HPDE6-E6E7 (cell line): ENCODE results near the gene METRNL.

ENCODE experiments used
- DNase-seq: peaks from one replicate; pipeline ENCODE4 v3.0.0; 2011; ENCODE audit warnings: missing footprints; ENCODE audit errors: extremely low spot score

Gene METRNL

GRCh38 chr17:83080579-83080857, 1.1 kb downstream of the METRNL start:
- no peak for DNase-seq

- no peak for DNase-seq
Observed at GRCh38 chr17:83080858-83081683, 1.7 kb downstream of the METRNL start.

- no peak for DNase-seq
Observed at GRCh38 chr17:83081684-83082201, 2.3 kb downstream of the METRNL start.

- no peak for DNase-seq
Observed at GRCh38 chr17:83082424-83082823, 3.0 kb downstream of the METRNL start.

- no peak for DNase-seq
Observed at GRCh38 chr17:83082909-83083367, 3.5 kb downstream of the METRNL start.

- peak; percentile 56 for DNase-seq
Observed at GRCh38 chr17:83083368-83084201, 4.2 kb downstream of the METRNL start.

GRCh38 chr17:83084214-83084613, 4.8 kb downstream of the METRNL start:
- no peak for DNase-seq

GRCh38 chr17:83084621-83085056, 5.2 kb downstream of the METRNL start:
- DNase-seq, result no peak

GRCh38 chr17:83085103-83085502, 5.7 kb downstream of the METRNL start:
- no peak for DNase-seq

- DNase-seq, result no peak
Observed at GRCh38 chr17:83085526-83086198, 6.3 kb downstream of the METRNL start.

- DNase-seq, result no peak
Observed at GRCh38 chr17:83086199-83086880, 6.9 kb downstream of the METRNL start.

GRCh38 chr17:83086907-83087787, 7.7 kb downstream of the METRNL start:
- DNase-seq, result no peak

- no peak for DNase-seq
Observed at GRCh38 chr17:83087788-83088360, 8.5 kb downstream of the METRNL start.

GRCh38 chr17:83088451-83088850, 9.0 kb downstream of the METRNL start:
- no peak for DNase-seq

- DNase-seq, result no peak
Observed at GRCh38 chr17:83088909-83089308, 9.5 kb downstream of the METRNL start.

- no peak for DNase-seq
Observed at GRCh38 chr17:83089328-83090132, 10.1 kb downstream of the METRNL start.

GRCh38 chr17:83090444-83091256, 11.2 kb downstream of the METRNL start:
- no peak for DNase-seq
